Type B pancreatic cell (in vitro differentiated cells): Measurements from ENCODE around the gene MINAR2. TPM values are rescaled to one million over a fixed set of nuclear protein-coding genes. Genes with fewer than 3 reads are reported as not detected.

Experiments
- DNase-seq: peaks from one replicate; pipeline ENCODE4 v3.0.0; 2021; ENCODE audit warnings: mixed read lengths; ENCODE audit not compliant: unreplicated experiment; ENCODE audit errors: extremely low spot score
- H3K27ac Mint-ChIP-seq: 2 replicates; pipeline ENCODE4 v1.8.0; 2021; ENCODE audit warnings: mild to moderate bottlenecking, mixed read lengths
- H3K27me3 Mint-ChIP-seq: 2 replicates; pipeline ENCODE4 v1.8.0; 2021; ENCODE audit warnings: mixed read lengths
- H3K36me3 Mint-ChIP-seq: 2 replicates; pipeline ENCODE4 v1.8.0; 2021; ENCODE audit warnings: mixed read lengths
- H3K4me1 Mint-ChIP-seq: one replicate; pipeline ENCODE4 v1.8.0; 2021; ENCODE audit warnings: mixed read lengths; ENCODE audit not compliant: unreplicated experiment
- H3K4me3 Mint-ChIP-seq: 2 replicates; pipeline ENCODE4 v1.8.0; 2021; ENCODE audit warnings: mild to moderate bottlenecking, mixed read lengths
- H3K9me3 Mint-ChIP-seq: 2 replicates; pipeline ENCODE4 v1.8.0; 2021; ENCODE audit warnings: mixed read lengths
- total RNA-seq: library from RNA; stranded (reverse); gene quantifications from 2 replicates; pipeline ENCODE4 v1.2.1, GENCODE V29; 2021; ENCODE audit warnings: low replicate concordance
- TF ChIP-seq, protein P1 (sequence below): fragments of 200-600 bp; sonication (generic); conservative IDR thresholded peaks from 2 replicates; pipeline ENCODE4 v1.5.0; 2021; ENCODE audit warnings: antibody characterized with exemption, mild to moderate bottlenecking

The MINAR2 gene
- total RNA-seq, 1 donor from 2014 or later, result not detected

DNA sequence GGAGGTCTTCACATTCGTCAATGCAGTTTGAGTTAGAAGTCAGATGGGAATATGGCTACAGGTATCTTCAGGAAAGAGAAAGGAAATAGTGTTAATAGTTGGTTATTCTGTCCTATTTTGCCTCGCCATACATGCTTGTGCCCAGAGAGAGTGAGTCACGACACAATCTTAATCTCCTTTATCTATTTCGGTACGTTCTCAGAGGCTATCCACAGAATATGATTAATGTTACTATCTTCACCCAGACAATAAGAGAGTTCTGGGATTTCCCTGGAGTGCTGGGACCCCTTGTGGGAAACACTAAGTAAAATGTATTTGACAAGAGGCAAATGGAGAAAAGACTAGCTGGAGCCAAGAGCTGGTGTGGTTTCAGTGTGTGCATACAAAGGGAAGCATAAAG, 25.5 kb downstream of the MINAR2 start:
- no peaks in the 10 kb centered on the region for H3K36me3 Mint-ChIP-seq
- H3K27me3 Mint-ChIP-seq, result no peaks in the 10 kb centered on the region
- TF ChIP-seq, protein P1, sequence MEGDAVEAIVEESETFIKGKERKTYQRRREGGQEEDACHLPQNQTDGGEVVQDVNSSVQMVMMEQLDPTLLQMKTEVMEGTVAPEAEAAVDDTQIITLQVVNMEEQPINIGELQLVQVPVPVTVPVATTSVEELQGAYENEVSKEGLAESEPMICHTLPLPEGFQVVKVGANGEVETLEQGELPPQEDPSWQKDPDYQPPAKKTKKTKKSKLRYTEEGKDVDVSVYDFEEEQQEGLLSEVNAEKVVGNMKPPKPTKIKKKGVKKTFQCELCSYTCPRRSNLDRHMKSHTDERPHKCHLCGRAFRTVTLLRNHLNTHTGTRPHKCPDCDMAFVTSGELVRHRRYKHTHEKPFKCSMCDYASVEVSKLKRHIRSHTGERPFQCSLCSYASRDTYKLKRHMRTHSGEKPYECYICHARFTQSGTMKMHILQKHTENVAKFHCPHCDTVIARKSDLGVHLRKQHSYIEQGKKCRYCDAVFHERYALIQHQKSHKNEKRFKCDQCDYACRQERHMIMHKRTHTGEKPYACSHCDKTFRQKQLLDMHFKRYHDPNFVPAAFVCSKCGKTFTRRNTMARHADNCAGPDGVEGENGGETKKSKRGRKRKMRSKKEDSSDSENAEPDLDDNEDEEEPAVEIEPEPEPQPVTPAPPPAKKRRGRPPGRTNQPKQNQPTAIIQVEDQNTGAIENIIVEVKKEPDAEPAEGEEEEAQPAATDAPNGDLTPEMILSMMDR, result no peak
- H3K9me3 Mint-ChIP-seq, result no peaks in the 10 kb centered on the region
- no peak overlapping the region for H3K4me3 Mint-ChIP-seq
- no peak for DNase-seq
- H3K4me1 Mint-ChIP-seq, result peaks cover 18% of the 10 kb centered on the region
- H3K27ac Mint-ChIP-seq, result no peak overlapping the region

DNA sequence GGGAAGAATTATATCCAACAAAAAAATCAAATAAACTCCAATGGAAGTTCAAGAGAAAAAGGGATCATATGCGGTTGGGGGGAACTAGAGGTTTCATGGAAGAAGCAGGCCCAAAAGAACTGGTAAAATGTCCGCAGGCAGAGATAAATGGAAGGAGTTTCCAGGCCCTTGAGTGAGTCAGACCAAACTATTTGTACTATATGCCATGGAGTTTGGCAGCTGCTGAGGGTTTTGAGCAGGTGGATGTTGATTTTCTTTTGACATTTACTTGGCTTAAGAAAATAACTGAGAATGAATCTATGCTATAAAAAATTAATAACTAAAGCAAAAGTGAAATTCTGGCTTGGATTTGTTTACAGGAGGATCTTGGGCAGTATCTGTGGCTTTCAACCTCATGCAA, 33.7 kb downstream of the MINAR2 start:
- Mint-ChIP-seq H3K9me3 (no peaks in the 10 kb centered on the region), H3K27ac (no peak overlapping the region), H3K27me3 (no peaks in the 10 kb centered on the region), H3K4me1 (no peaks in the 10 kb centered on the region), H3K4me3 (no peak overlapping the region), H3K36me3 (no peaks in the 10 kb centered on the region)
- DNase-seq, result no peak
- TF ChIP-seq, protein P1, result no peak

DNA sequence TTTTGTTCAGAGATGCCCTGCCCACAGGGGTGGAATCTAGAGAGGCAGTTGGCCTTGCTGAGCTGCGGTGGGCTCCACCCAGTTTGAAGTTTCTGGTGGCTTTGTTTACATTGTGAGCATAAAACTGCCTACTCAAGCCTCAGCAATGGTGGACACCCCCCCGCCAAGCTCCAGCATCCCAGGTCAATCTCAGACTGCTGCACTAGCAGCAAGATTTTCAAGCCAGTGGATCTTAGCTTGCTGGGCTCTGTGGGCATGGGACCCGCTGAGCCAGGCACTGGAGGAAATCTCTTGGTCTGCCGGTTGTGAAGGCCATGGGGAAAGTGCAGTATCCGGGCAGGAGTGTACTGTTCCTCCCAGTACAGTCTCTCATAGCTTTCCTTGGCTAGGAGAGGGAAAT, 55.5 kb downstream of the MINAR2 start:
- H3K27ac Mint-ChIP-seq, result no peak overlapping the region
- TF ChIP-seq, protein P1, result no peak
- H3K36me3 Mint-ChIP-seq, result no peaks in the 10 kb centered on the region
- no peak overlapping the region for H3K4me3 Mint-ChIP-seq
- DNase-seq, result no peak
- H3K4me1 Mint-ChIP-seq, result no peaks in the 10 kb centered on the region
- H3K27me3 Mint-ChIP-seq, result peaks cover 4% of the 10 kb centered on the region
- peaks cover 18% of the 10 kb centered on the region for H3K9me3 Mint-ChIP-seq

DNA sequence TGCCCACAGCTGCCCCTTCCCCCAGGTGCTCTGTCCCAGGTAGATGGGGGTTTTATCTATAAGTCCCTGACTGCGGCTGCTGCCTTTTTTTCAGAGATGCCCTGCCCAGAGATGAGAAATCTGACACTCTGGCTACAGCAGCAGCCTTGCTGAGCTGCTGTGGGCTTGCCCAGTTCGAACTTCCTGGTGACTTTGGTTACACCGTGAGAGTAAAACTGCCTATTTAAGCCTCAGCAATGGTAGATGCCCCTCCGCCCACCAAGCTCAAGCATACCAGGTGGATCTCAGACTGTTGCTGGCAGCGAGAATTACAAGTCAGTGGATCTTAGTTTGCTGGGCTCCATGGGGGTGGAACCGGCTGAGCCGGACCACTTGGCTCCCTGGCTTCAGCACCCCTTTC, 56.8 kb downstream of the MINAR2 start:
- no peak for DNase-seq
- H3K27ac Mint-ChIP-seq, result no peak overlapping the region
- H3K36me3 Mint-ChIP-seq, result no peaks in the 10 kb centered on the region
- TF ChIP-seq, protein P1, result no peak
- no peak overlapping the region for H3K4me3 Mint-ChIP-seq
- H3K27me3 Mint-ChIP-seq, result peaks cover 4% of the 10 kb centered on the region
- H3K9me3 Mint-ChIP-seq, result peaks cover 10% of the 10 kb centered on the region
- H3K4me1 Mint-ChIP-seq, result no peaks in the 10 kb centered on the region

DNA sequence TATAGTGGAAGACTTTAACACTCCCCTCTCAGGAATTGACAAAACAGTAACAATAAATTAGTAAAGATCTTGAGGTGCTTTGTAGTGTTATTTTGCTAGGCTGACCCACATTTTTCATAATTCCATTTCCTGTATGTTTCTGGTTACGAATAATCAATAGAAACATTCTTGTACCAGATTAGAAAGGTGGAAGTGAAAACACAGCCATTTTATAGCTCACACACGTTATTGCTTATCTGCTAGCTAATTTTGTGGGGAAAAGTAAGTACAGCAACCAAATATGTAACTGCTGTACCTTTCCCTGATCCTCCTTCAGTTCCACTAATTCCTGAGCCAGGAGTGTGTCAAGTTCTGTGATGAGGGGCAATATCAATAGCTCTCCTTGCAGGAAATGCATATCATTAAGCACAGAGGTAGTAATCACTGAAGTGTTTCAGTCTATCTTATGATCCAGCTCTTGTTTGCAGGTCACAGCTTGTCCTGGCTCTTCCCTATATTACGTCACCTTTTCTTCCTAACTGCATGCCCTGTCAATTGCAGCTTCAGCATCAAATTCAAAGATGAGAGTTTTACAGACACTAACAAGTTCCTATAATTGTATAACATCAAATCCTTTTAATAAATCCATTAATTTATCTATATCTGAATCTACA, 59.4 kb downstream of the MINAR2 start:
- TF ChIP-seq, protein P1, result no peak
- peaks cover 4% of the 10 kb centered on the region for H3K27me3 Mint-ChIP-seq
- no peaks in the 10 kb centered on the region for H3K4me1 Mint-ChIP-seq
- no peak for DNase-seq
- H3K9me3 Mint-ChIP-seq, result peaks cover 3% of the 10 kb centered on the region
- H3K4me3 Mint-ChIP-seq, result no peak overlapping the region
- H3K36me3 Mint-ChIP-seq, result no peaks in the 10 kb centered on the region
- no peak overlapping the region for H3K27ac Mint-ChIP-seq

Other genes with a start within 250 kb of the MINAR2 start
- gene CHSY3, start 156.4 kb downstream of the MINAR2 start, total RNA-seq, result 0.86 and 4.9 TPM in 2 replicates